Hepatocyte (in vitro differentiated cells): ENCODE results near the gene CDK17. TPM values are rescaled to one million over a fixed set of nuclear protein-coding genes. Genes with fewer than 3 reads are reported as not detected.

Experiments
- DNase-seq: peaks from one replicate; pipeline ENCODE4 v3.0.0-alpha.2; 2016; ENCODE audit warnings: low spot score
- H2AFZ ChIP-seq: fragments of 200-600 bp; sonication (generic); 2 replicates; pipeline ENCODE4 v1.6.0; 2016; ENCODE audit warnings: antibody characterized with exemption, mild to moderate bottlenecking
- H3K27ac ChIP-seq: fragments of 200-600 bp; sonication (generic); 2 replicates; pipeline ENCODE4 v1.5.1; 2016; ENCODE audit warnings: mild to moderate bottlenecking
- H3K27me3 ChIP-seq: fragments of 200-600 bp; sonication (generic); 2 replicates; pipeline ENCODE4 v1.6.1; 2016
- H3K36me3 ChIP-seq: fragments of 200-600 bp; sonication (generic); replicated peaks from 2 replicates; pipeline ENCODE4 v1.5.1; 2016; ENCODE audit warnings: low read depth; ENCODE audit not compliant: insufficient read depth
- H3K4me1 ChIP-seq: fragments of 200-600 bp; sonication (generic); 2 replicates; pipeline ENCODE4 v1.5.1; 2016; ENCODE audit warnings: mild to moderate bottlenecking, moderate library complexity; ENCODE audit not compliant: insufficient read depth
- H3K4me2 ChIP-seq: fragments of 200-600 bp; sonication (generic); 2 replicates; pipeline ENCODE4 v1.6.0; 2016
- H3K4me3 ChIP-seq: fragments of 200-600 bp; sonication (generic); 2 replicates; pipeline ENCODE4 v1.5.1; 2016; ENCODE audit warnings: mild to moderate bottlenecking
- H3K79me2 ChIP-seq: fragments of 200-600 bp; sonication (generic); 2 replicates; pipeline ENCODE4 v1.6.0; 2017; ENCODE audit warnings: mild to moderate bottlenecking
- H3K9me2 ChIP-seq: fragments of 200-600 bp; sonication (generic); replicated peaks from 2 replicates; pipeline ENCODE4 v1.6.0; 2017; ENCODE audit warnings: mild to moderate bottlenecking; ENCODE audit not compliant: insufficient read depth
- H3K9me3 ChIP-seq: fragments of 200-600 bp; sonication (generic); 2 replicates; pipeline ENCODE4 v1.5.1; 2016; ENCODE audit warnings: low read depth, mild to moderate bottlenecking
- H4K20me1 ChIP-seq: fragments of 200-600 bp; sonication (generic); 2 replicates; pipeline ENCODE4 v1.6.0; 2016; ENCODE audit warnings: mild to moderate bottlenecking; ENCODE audit not compliant: insufficient read depth, poor library complexity, severe bottlenecking
- CTCF ChIP-seq: fragments of 200-600 bp; sonication (generic); IDR thresholded peaks from 2 replicates; pipeline ENCODE4 v1.5.1; 2016; ENCODE audit warnings: antibody characterized with exemption, mild to moderate bottlenecking; ENCODE audit not compliant: poor library complexity
- EZH2 ChIP-seq: fragments of 200-600 bp; sonication (generic); IDR thresholded peaks from 2 replicates; pipeline ENCODE4 v1.6.1; 2016; ENCODE audit warnings: antibody characterized with exemption, mild to moderate bottlenecking, borderline replicate concordance
- EZH2phosphoT487 ChIP-seq: fragments of 200-600 bp; sonication (generic); IDR thresholded peaks from one replicate; pipeline ENCODE4 v1.6.1; 2018; ENCODE audit warnings: antibody characterized with exemption, mild to moderate bottlenecking, low read depth, moderate library complexity; ENCODE audit not compliant: unreplicated experiment, severe bottlenecking
- WGBS: methylation state at CpG from one replicate; pipeline ENCODE4 v1.1.6; 2016; ENCODE audit warnings: low lambda C conversion rate; ENCODE audit errors: missing lambda C conversion rate; 5-methylcytosine and 5-hydroxymethylcytosine counted together
- polyA plus RNA-seq: library from polyadenylated mRNA; unstranded; fragments of >200 nt; fragmentation: Nextera tagmentation; extraction: Ambion mirVana; gene quantifications from 2 replicates; pipeline ENCODE4 v1.2.1, GENCODE V29; 2016
- total RNA-seq: library from RNA; depleted of rRNA; stranded (reverse); fragments of >200 nt; gene quantifications from 2 replicates; pipeline ENCODE4 v1.2.3, GENCODE V29; 2014

The CDK17 gene
- total and polyA plus RNA-seq, 2 experiments from 2014 or later: 13.8 to 33.1 TPM

GRCh38 chr12:96422192-96422591 is 22.0 kb upstream of the CDK17 start:
- Histone ChIP-seq H3K27me3 (no peaks in the 10 kb centered on the region), H3K4me2 (no peak overlapping the region)
- 56% methylated on average over 2 of the region's 2 CpGs for WGBS

DNA sequence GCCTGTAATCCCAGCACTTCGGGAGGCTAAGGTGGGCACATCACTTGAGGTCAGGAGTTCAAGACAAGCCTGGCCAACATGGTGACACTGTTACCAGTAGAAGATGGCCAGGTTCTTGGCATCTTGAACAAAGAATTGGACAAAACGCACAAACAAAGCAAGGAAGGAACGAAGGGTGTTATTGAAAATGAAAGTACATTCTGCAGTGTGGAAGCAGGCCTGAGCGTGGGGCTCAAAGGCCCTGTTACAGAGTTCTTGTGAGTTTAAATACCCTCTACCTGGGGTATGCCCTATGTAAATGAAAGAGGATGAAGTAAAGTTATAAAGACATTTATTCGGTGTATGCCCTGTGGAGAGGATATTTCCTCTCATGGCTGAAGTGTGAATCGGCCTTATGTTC is 20.8 kb upstream of the CDK17 start:
- no peak for DNase-seq
- Histone ChIP-seq H3K4me3 (no peak overlapping the region), H3K4me1 (no peaks in the 10 kb centered on the region), H4K20me1 (no peaks in the 10 kb centered on the region), H3K9me3 (no peaks in the 10 kb centered on the region), H3K27ac (no peak overlapping the region), H3K9me2 (no peaks in the 10 kb centered on the region), H3K36me3 (no peaks in the 10 kb centered on the region), H3K27me3 (no peaks in the 10 kb centered on the region), H3K4me2 (no peak overlapping the region), H2AFZ (no peak overlapping the region), H3K79me2 (no peaks in the 10 kb centered on the region)
- 97% methylated on average over 6 of the region's 6 CpGs for WGBS
- no peak for TF ChIP-seq EZH2phosphoT487
- no peak for TF ChIP-seq CTCF
- TF ChIP-seq EZH2: no peak

More at GRCh38 chr12:96422192-96422591, 22.0 kb upstream of the CDK17 start:
- Histone ChIP-seq H3K36me3 (no peaks in the 10 kb centered on the region), H2AFZ (no peak overlapping the region), H4K20me1 (no peaks in the 10 kb centered on the region), H3K79me2 (no peaks in the 10 kb centered on the region), H3K4me3 (no peak overlapping the region), H3K4me1 (peaks cover 4% of the 10 kb centered on the region), H3K9me3 (no peaks in the 10 kb centered on the region), H3K9me2 (no peaks in the 10 kb centered on the region), H3K27ac (no peak overlapping the region)
- TF ChIP-seq EZH2 (no peak), EZH2phosphoT487 (no peak), CTCF (no peak)
- DNase-seq: no peak

GRCh38 chr12:96420277-96420835 is 20.1 kb upstream of the CDK17 start:
- Histone ChIP-seq H3K4me1 (no peaks in the 10 kb centered on the region), H3K79me2 (no peaks in the 10 kb centered on the region), H4K20me1 (no peaks in the 10 kb centered on the region), H3K27ac (no peak overlapping the region), H3K36me3 (no peaks in the 10 kb centered on the region), H2AFZ (no peak overlapping the region), H3K9me2 (no peaks in the 10 kb centered on the region), H3K27me3 (no peaks in the 10 kb centered on the region), H3K4me2 (no peak overlapping the region), H3K9me3 (no peaks in the 10 kb centered on the region), H3K4me3 (no peak overlapping the region)
- TF ChIP-seq EZH2phosphoT487 (no peak), CTCF (no peak), EZH2 (no peak)
- no peak for DNase-seq
- WGBS: 90% methylated on average over 7 of the region's 7 CpGs
